IMR-90 (cell line): ENCODE measurements around the gene TDRD1. TPM values are rescaled to one million over a fixed set of nuclear protein-coding genes. Genes with fewer than 3 reads are reported as not detected.

ENCODE experiments used
- ATAC-seq: fragments of 200-7000 bp; cut with Tn5 transposase; 2 replicates; pipeline ENCODE4 v1.9.1; 2020; ENCODE audit warnings: low read depth, mild to moderate bottlenecking, moderate library complexity
- BruUV-seq: library from RNA; stranded (reverse); fragments of 400-500 nt; replicated peaks from 2 replicates; lab custom pipeline; 2021; lab: Mats Ljungman, UMichigan
- CTCF ChIA-PET: fragments of 300-600 bp; formaldehyde crosslinking; extraction: SDS; loops from one replicate; lab custom pipeline; 2021; ENCODE audit warnings: antibody characterized with exemption; lab: Yijun Ruan, JAX
- POLR2A ChIA-PET: fragments of 300-600 bp; sonication (Branson Sonifier 250); formaldehyde crosslinking; loops from one replicate; lab custom pipeline; 2022; ENCODE audit warnings: antibody characterized with exemption; ENCODE audit not compliant: unreplicated experiment; lab: Charles Lee
- DNase-seq: peaks from one replicate; pipeline ENCODE4 v3.0.0; 2013
- H2AFZ ChIP-seq: replicated peaks from 2 replicates; pipeline ENCODE3; 2013; ENCODE audit warnings: low read length, mild to moderate bottlenecking; ENCODE audit not compliant: poor library complexity
- H2AK5ac ChIP-seq: 2 replicates; pipeline ENCODE4 v1.6.1; 2013; ENCODE audit warnings: low read depth, low read length, inconsistent platforms
- H2AK9ac ChIP-seq: replicated peaks from 2 replicates; pipeline ENCODE3; 2013; ENCODE audit warnings: mild to moderate bottlenecking, low read depth, low read length, moderate library complexity; ENCODE audit not compliant: poor library complexity
- H2BK120ac ChIP-seq: 2 replicates; pipeline ENCODE4 v1.6.1; 2013; ENCODE audit warnings: low read depth, low read length, inconsistent platforms
- H2BK15ac ChIP-seq: 3 replicates; pipeline ENCODE4 v1.6.1; 2013; ENCODE audit warnings: low read depth, low read length, inconsistent platforms
- H2BK20ac ChIP-seq: 2 replicates; pipeline ENCODE4 v1.6.1; 2013; ENCODE audit warnings: low read depth, mild to moderate bottlenecking, inconsistent platforms, low read length, moderate library complexity
- H2BK5ac ChIP-seq: 2 replicates; pipeline ENCODE4 v1.6.1; 2013; ENCODE audit warnings: mild to moderate bottlenecking, low read depth, low read length, inconsistent platforms; ENCODE audit not compliant: poor library complexity, severe bottlenecking
- H3K14ac ChIP-seq: replicated peaks from 2 replicates; pipeline ENCODE4 v1.6.1; 2013; ENCODE audit warnings: low read depth, low read length, inconsistent platforms
- H3K18ac ChIP-seq: 2 replicates; pipeline ENCODE4 v1.6.1; 2013; ENCODE audit warnings: low read depth, low read length, control low read depth
- H3K23ac ChIP-seq: 2 replicates; pipeline ENCODE4 v1.6.1; 2013; ENCODE audit warnings: low read depth, low read length, inconsistent platforms
- H3K27ac ChIP-seq: 2 replicates; pipeline ENCODE4 v1.5.1; 2013; ENCODE audit warnings: mild to moderate bottlenecking, control low read depth, low read length; ENCODE audit not compliant: insufficient read depth
- H3K27me3 ChIP-seq: 2 replicates; pipeline ENCODE4 v1.6.1; 2013; ENCODE audit warnings: low read length; ENCODE audit not compliant: control insufficient read depth, insufficient read depth
- H3K36me3 ChIP-seq: 2 replicates; pipeline ENCODE4 v1.6.1; 2013; ENCODE audit warnings: low read length, mixed read lengths; ENCODE audit not compliant: control insufficient read depth, insufficient read depth
- H3K4ac ChIP-seq: 2 replicates; pipeline ENCODE4 v1.6.1; 2013; ENCODE audit warnings: low read depth, low read length, inconsistent platforms
- H3K4me1 ChIP-seq: 2 replicates; pipeline ENCODE4 v1.6.1; 2013; ENCODE audit warnings: low read length, mixed read lengths; ENCODE audit not compliant: control insufficient read depth, insufficient read depth
- H3K4me2 ChIP-seq: 2 replicates; pipeline ENCODE4 v1.6.1; 2013; ENCODE audit warnings: low read depth, mild to moderate bottlenecking, control low read depth, low read length, moderate library complexity
- H3K4me3 ChIP-seq: 2 replicates; pipeline ENCODE4 v1.5.1; 2013; ENCODE audit warnings: low read depth, mild to moderate bottlenecking, control low read depth, low read length, moderate library complexity; ENCODE audit not compliant: insufficient read depth
- H3K56ac ChIP-seq: 2 replicates; pipeline ENCODE4 v1.6.1; 2013; ENCODE audit warnings: low read length, inconsistent platforms; ENCODE audit not compliant: insufficient read depth; ENCODE audit errors: extremely low read depth
- H3K79me1 ChIP-seq, 2 experiments: 2 replicates each; pipeline ENCODE4 v1.6.1; 2013; ENCODE audit warnings: low read length in 2 of 2, inconsistent platforms in 1 of 2, low read depth in 1 of 2
- H3K9ac ChIP-seq: 2 replicates; pipeline ENCODE4 v1.6.1; 2013; ENCODE audit warnings: low read depth, low read length, control low read depth
- H3K9me1 ChIP-seq: 2 replicates; pipeline ENCODE4 v1.6.1; 2013; ENCODE audit warnings: low read length, inconsistent platforms; ENCODE audit not compliant: insufficient read depth
- H3K9me3 ChIP-seq: 2 replicates; pipeline ENCODE4 v1.6.1; 2013; ENCODE audit warnings: low read length; ENCODE audit not compliant: control insufficient read depth, insufficient read depth
- H4K20me1 ChIP-seq: 2 replicates; pipeline ENCODE4 v1.6.1; 2013; ENCODE audit warnings: low read length, inconsistent platforms; ENCODE audit not compliant: insufficient read depth
- H4K5ac ChIP-seq: 2 replicates; pipeline ENCODE4 v1.6.1; 2013; ENCODE audit warnings: mild to moderate bottlenecking, low read depth, low read length, control low read depth
- H4K8ac ChIP-seq, 2 experiments: 2 replicates each; pipeline ENCODE4 v1.6.1; 2013; ENCODE audit warnings: low read depth in 2 of 2, low read length in 2 of 2, control low read depth in 1 of 2, inconsistent platforms in 1 of 2
- H4K91ac ChIP-seq: 2 replicates; pipeline ENCODE4 v1.6.1; 2013; ENCODE audit warnings: low read depth, low read length, inconsistent platforms; ENCODE audit not compliant: insufficient read depth
- BHLHE40 ChIP-seq: fragments of 150-350 bp; IDR thresholded peaks from 2 replicates; pipeline ENCODE4 v1.6.1; 2016; ENCODE audit warnings: mild to moderate bottlenecking, low read depth, low read length
- CEBPB ChIP-seq: IDR thresholded peaks from 2 replicates; pipeline ENCODE4 v1.6.1; 2012; ENCODE audit warnings: low read depth, low read length, improper control_type of control experiment
- CTCF ChIP-seq: conservative IDR thresholded peaks from 2 replicates; pipeline ENCODE4 v1.5.1; 2012; ENCODE audit warnings: mild to moderate bottlenecking, low read depth, low read length, improper control_type of control experiment
- ELK1 ChIP-seq: fragments of 150-350 bp; IDR thresholded peaks from 2 replicates; pipeline ENCODE4 v1.6.1; 2016; ENCODE audit warnings: low read depth, mild to moderate bottlenecking, low read length, moderate library complexity, borderline replicate concordance
- MAZ ChIP-seq: IDR thresholded peaks from 2 replicates; pipeline ENCODE4 v1.6.1; 2012; ENCODE audit warnings: low read depth, mild to moderate bottlenecking, low read length, improper control_type of control experiment, moderate library complexity, borderline replicate concordance
- MXI1 ChIP-seq: IDR thresholded peaks from 2 replicates; pipeline ENCODE4 v1.6.1; 2012; ENCODE audit warnings: low read depth, mild to moderate bottlenecking, low read length, moderate library complexity, borderline replicate concordance
- NFE2L2 ChIP-seq: fragments of 150-350 bp; IDR thresholded peaks from 2 replicates; pipeline ENCODE4 v1.6.1; 2016; ENCODE audit warnings: low read depth, mild to moderate bottlenecking, low read length
- POLR2A ChIP-seq: IDR thresholded peaks from 2 replicates; pipeline ENCODE4 v1.6.1; 2012; ENCODE audit warnings: mild to moderate bottlenecking, low read depth, low read length
- RAD21 ChIP-seq: IDR thresholded peaks from 2 replicates; pipeline ENCODE4 v1.6.1; 2012; ENCODE audit warnings: low read length, improper control_type of control experiment
- RCOR1 ChIP-seq: IDR thresholded peaks from 2 replicates; pipeline ENCODE4 v1.6.1; 2012; ENCODE audit warnings: mild to moderate bottlenecking, low read length, improper control_type of control experiment; ENCODE audit not compliant: insufficient replicate concordance
- RFX5 ChIP-seq: IDR thresholded peaks from 2 replicates; pipeline ENCODE4 v1.8.0; 2012; ENCODE audit warnings: low read depth, mild to moderate bottlenecking, low read length, moderate library complexity
- USF2 ChIP-seq: fragments of 150-350 bp; IDR thresholded peaks from 2 replicates; pipeline ENCODE4 v1.6.1; 2017; ENCODE audit warnings: mild to moderate bottlenecking, antibody characterized with exemption, low read length, low read depth
- WGBS, 2 experiments: methylation state at CpG; one replicate each; pipeline versions ENCODE4 v1.1.5 to v1.1.7; 2013; ENCODE audit warnings: missing lambda C conversion rate in 2 of 2; ENCODE audit not compliant: insufficient read length in 1 of 2; ENCODE audit errors: extremely low coverage in 2 of 2; 5-methylcytosine and 5-hydroxymethylcytosine counted together
- dilution Hi-C: fragments of 300-500 bp; cut with HindIII; formaldehyde crosslinking; loops from one replicate; pipeline ENCODE4 v1.14.3; 2018; ENCODE audit warnings: low sequenced_read_pairs; ENCODE audit not compliant: unreplicated experiment
- in situ Hi-C: fragments of 300-500 bp; cut with MboI; formaldehyde crosslinking; loops from 3 replicates; pipeline ENCODE4 v1.14.3; 2019; ENCODE audit warnings: low sequenced_read_pairs, inconsistent platforms, mixed read lengths
- intact Hi-C: fragments of 100-400 bp; cut with micrococcal nuclease; formaldehyde crosslinking; loops from 2 replicates; pipeline ENCODE4 v1.10.0; 2022
- polyA plus RNA-seq, 3 experiments: library from polyadenylated mRNA; depleted of rRNA; stranded (reverse); fragments of >200 nt; gene quantifications; 2 replicates each; pipeline ENCODE4 v1.2.3, GENCODE V29; 2012; ENCODE audit warnings: low replicate concordance in 1 of 3
- total RNA-seq: library from RNA; depleted of rRNA; stranded (reverse); fragments of >200 nt; gene quantifications from 2 replicates; pipeline ENCODE4 v1.2.3, GENCODE V29; 2012

TDRD1 gene
- total and polyA plus RNA-seq, 2 of the 4 experiments (the other 2 are of a cell fraction), result not detected

GRCh38 chr10:114256008-114256765 is 77.0 kb downstream of the TDRD1 start:
- Histone ChIP-seq H2BK5ac (no peak overlapping the region), H4K91ac (no peak overlapping the region), H3K27me3 (peaks cover 10% of the 10 kb centered on the region), H3K4me3 (no peak overlapping the region), H3K4me2 (no peak overlapping the region), H3K4me1 (no peaks in the 10 kb centered on the region), H3K14ac (no peak overlapping the region), H3K79me1 (no peaks in the 10 kb centered on the region), H3K27ac (no peak overlapping the region), H2AK5ac (no peak overlapping the region), H3K18ac (no peak overlapping the region), H2AK9ac (no peak overlapping the region), H2BK20ac (no peak overlapping the region), H4K20me1 (no peaks in the 10 kb centered on the region), H3K9ac (no peak overlapping the region), H3K9me1 (no peaks in the 10 kb centered on the region), H3K36me3 (no peaks in the 10 kb centered on the region), H2BK120ac (no peak overlapping the region), H3K23ac (no peak overlapping the region), H4K5ac (no peak overlapping the region), H3K4ac (no peak overlapping the region), H4K8ac (no peak overlapping the region), H2AFZ (no peak overlapping the region), H3K9me3 (no peaks in the 10 kb centered on the region), H2BK15ac (no peak overlapping the region), H3K56ac (no peak overlapping the region)
- 20% methylated on average over 1 of the region's 12 CpGs; no CpG with 5 or more reads in 1 of the 2 experiments for WGBS, 2 experiments
- dilution Hi-C loops, result no loop called here
- no peak for DNase-seq
- ATAC-seq, result no peak
- intact Hi-C loops, result no loop called here
- BruUV-seq, result no TSS peak
- POLR2A ChIA-PET, result no interaction called here
- TF ChIP-seq RFX5 (no peak), CEBPB (no peak), CTCF (no peak), USF2 (no peak), MAZ (no peak), BHLHE40 (no peak), RAD21 (no peak), NFE2L2 (no peak), RCOR1 (no peak), POLR2A (no peak), MXI1 (no peak), ELK1 (no peak)
- CTCF ChIA-PET, result no interaction called here
- in situ Hi-C loops, result no loop called here
